SJSA1 (cell line): Measurements from ENCODE around the gene RAP1GAP2. TPM values are rescaled to one million over a fixed set of nuclear protein-coding genes. Genes with fewer than 3 reads are reported as not detected.
A peak's percentile ranks its signal among the peaks of the same experiment; 100 is the strongest.

Experiments
- DNase-seq, 2 experiments: peaks; one replicate each; pipeline ENCODE4 v3.0.0-alpha.2; 2015 to 2020; ENCODE audit warnings: low spot score in 2 of 2, low read depth in 1 of 2
- H3K27ac ChIP-seq: fragments of 250-450 bp; sonication (Bioruptor Pico); 2 replicates; pipeline ENCODE4 v1.5.1; 2020; ENCODE audit warnings: mild to moderate bottlenecking, moderate library complexity
- H3K27me3 ChIP-seq: fragments of 250-450 bp; sonication (Bioruptor Pico); replicated peaks from 2 replicates; pipeline ENCODE4 v1.5.1; 2020; ENCODE audit warnings: mild to moderate bottlenecking, moderate library complexity
- H3K36me3 ChIP-seq: fragments of 250-450 bp; sonication (Bioruptor Pico); 2 replicates; pipeline ENCODE4 v1.5.1; 2020; ENCODE audit warnings: mild to moderate bottlenecking
- H3K4me1 ChIP-seq: fragments of 250-450 bp; sonication (Bioruptor Pico); replicated peaks from 2 replicates; pipeline ENCODE4 v1.6.1; 2021; ENCODE audit warnings: mild to moderate bottlenecking
- H3K4me3 ChIP-seq: fragments of 250-450 bp; sonication (Bioruptor Pico); 2 replicates; pipeline ENCODE4 v1.5.1; 2020; ENCODE audit warnings: mild to moderate bottlenecking
- H3K9me3 ChIP-seq: fragments of 250-450 bp; sonication (Bioruptor Pico); replicated peaks from 2 replicates; pipeline ENCODE4 v1.5.1; 2020; ENCODE audit warnings: mild to moderate bottlenecking
- total RNA-seq: library from RNA; depleted of rRNA; stranded (reverse); fragments of >200 nt; shearing (Covaris generic); gene quantifications from 2 replicates; pipeline ENCODE4 v1.2.3, GENCODE V29; 2014

RAP1GAP2 gene
- total RNA-seq, 1 experiment from 2014 or later, result 2.9 TPM

- Histone ChIP-seq H3K4me3 (no peak overlapping the region), H3K4me1 (peaks cover 17% of the 10 kb centered on the region), H3K27ac (no peak overlapping the region), H3K27me3 (no peaks in the 10 kb centered on the region), H3K9me3 (no peaks in the 10 kb centered on the region), H3K36me3 (no peaks in the 10 kb centered on the region)
- DNase-seq, result no peak
Observed at GRCh38 chr17:3005696-3006095, 209.5 kb downstream of the RAP1GAP2 start.

GRCh38 chr17:3006801-3007200 lies 210.6 kb downstream of the RAP1GAP2 start:
- Histone ChIP-seq H3K9me3 (no peaks in the 10 kb centered on the region), H3K36me3 (no peaks in the 10 kb centered on the region), H3K4me3 (no peak overlapping the region), H3K27me3 (no peaks in the 10 kb centered on the region), H3K27ac (no peak overlapping the region), H3K4me1 (peaks cover 17% of the 10 kb centered on the region)
- DNase-seq, result no peak

- H3K4me3 ChIP-seq, result no peak overlapping the region
- no peaks in the 10 kb centered on the region for H3K36me3 ChIP-seq
- H3K27me3 ChIP-seq, result no peaks in the 10 kb centered on the region
- no peak overlapping the region for H3K27ac ChIP-seq
- H3K9me3 ChIP-seq, result no peaks in the 10 kb centered on the region
- no peak for DNase-seq
- peaks cover 17% of the 10 kb centered on the region for H3K4me1 ChIP-seq
Observed at GRCh38 chr17:3007651-3008121, 211.4 kb downstream of the RAP1GAP2 start.

GRCh38 chr17:3008336-3009288 lies 212.4 kb downstream of the RAP1GAP2 start:
- H3K27ac ChIP-seq, result no peak overlapping the region
- no peaks in the 10 kb centered on the region for H3K36me3 ChIP-seq
- no peak overlapping the region for H3K4me3 ChIP-seq
- peaks cover 14% of the 10 kb centered on the region for H3K4me1 ChIP-seq
- no peak for DNase-seq
- H3K9me3 ChIP-seq, result no peaks in the 10 kb centered on the region
- H3K27me3 ChIP-seq, result no peaks in the 10 kb centered on the region

GRCh38 chr17:3009411-3009920 lies 213.2 kb downstream of the RAP1GAP2 start:
- Histone ChIP-seq H3K4me3 (no peak overlapping the region), H3K36me3 (no peaks in the 10 kb centered on the region), H3K27me3 (no peaks in the 10 kb centered on the region), H3K9me3 (no peaks in the 10 kb centered on the region), H3K27ac (no peak overlapping the region), H3K4me1 (peaks cover 6% of the 10 kb centered on the region)
- DNase-seq, result no peak

GRCh38 chr17:3011891-3012290 lies 215.7 kb downstream of the RAP1GAP2 start:
- H3K9me3 ChIP-seq, result no peaks in the 10 kb centered on the region
- no peak overlapping the region for H3K27ac ChIP-seq
- no peaks in the 10 kb centered on the region for H3K36me3 ChIP-seq
- no peaks in the 10 kb centered on the region for H3K4me1 ChIP-seq
- no peaks in the 10 kb centered on the region for H3K27me3 ChIP-seq
- DNase-seq, result no peak
- H3K4me3 ChIP-seq, result no peak overlapping the region

- no peak overlapping the region for H3K4me3 ChIP-seq
- H3K36me3 ChIP-seq, result no peaks in the 10 kb centered on the region
- H3K4me1 ChIP-seq, result no peaks in the 10 kb centered on the region
- DNase-seq, result peak; percentile 38 to 60
- H3K27me3 ChIP-seq, result no peaks in the 10 kb centered on the region
- no peak overlapping the region for H3K27ac ChIP-seq
- no peaks in the 10 kb centered on the region for H3K9me3 ChIP-seq
Observed at GRCh38 chr17:3012926-3013581, 216.8 kb downstream of the RAP1GAP2 start.

- Histone ChIP-seq H3K9me3 (no peaks in the 10 kb centered on the region), H3K27me3 (no peaks in the 10 kb centered on the region), H3K36me3 (no peaks in the 10 kb centered on the region), H3K4me3 (no peak overlapping the region), H3K27ac (no peak overlapping the region), H3K4me1 (no peaks in the 10 kb centered on the region)
- DNase-seq, result no peak
Observed at GRCh38 chr17:3015890-3016289, 219.7 kb downstream of the RAP1GAP2 start.

- H3K27ac ChIP-seq, result no peak overlapping the region
Observed at GRCh38 chr17:3017936-3018335, 221.7 kb downstream of the RAP1GAP2 start.

GRCh38 chr17:3019761-3020160 lies 223.5 kb downstream of the RAP1GAP2 start:
- Histone ChIP-seq H3K9me3 (peaks cover 6% of the 10 kb centered on the region), H3K4me3 (no peak overlapping the region), H3K27ac (no peak overlapping the region), H3K36me3 (no peaks in the 10 kb centered on the region), H3K4me1 (no peaks in the 10 kb centered on the region), H3K27me3 (no peaks in the 10 kb centered on the region)
- no peak for DNase-seq

More at GRCh38 chr17:3017936-3018335, 221.7 kb downstream of the RAP1GAP2 start:
- Histone ChIP-seq H3K9me3 (peaks cover 3% of the 10 kb centered on the region), H3K4me1 (no peaks in the 10 kb centered on the region), H3K4me3 (no peak overlapping the region), H3K36me3 (no peaks in the 10 kb centered on the region), H3K27me3 (no peaks in the 10 kb centered on the region)
- no peak for DNase-seq

GRCh38 chr17:3020381-3020780 lies 224.1 kb downstream of the RAP1GAP2 start:
- H3K27me3 ChIP-seq, result no peaks in the 10 kb centered on the region
- no peak overlapping the region for H3K27ac ChIP-seq
- no peak for DNase-seq
- peaks cover 6% of the 10 kb centered on the region for H3K9me3 ChIP-seq
- no peaks in the 10 kb centered on the region for H3K36me3 ChIP-seq
- no peak overlapping the region for H3K4me3 ChIP-seq
- H3K4me1 ChIP-seq, result no peaks in the 10 kb centered on the region

GRCh38 chr17:3022197-3022596 lies 226.0 kb downstream of the RAP1GAP2 start:
- Histone ChIP-seq H3K36me3 (no peaks in the 10 kb centered on the region), H3K27me3 (no peaks in the 10 kb centered on the region), H3K4me1 (no peaks in the 10 kb centered on the region), H3K4me3 (no peak overlapping the region), H3K27ac (no peak overlapping the region), H3K9me3 (peaks cover 6% of the 10 kb centered on the region)
- no peak for DNase-seq

GRCh38 chr17:3024346-3024745 lies 228.1 kb downstream of the RAP1GAP2 start:
- DNase-seq, result no peak
- Histone ChIP-seq H3K9me3 (peaks cover 6% of the 10 kb centered on the region), H3K4me3 (no peak overlapping the region), H3K36me3 (no peaks in the 10 kb centered on the region), H3K4me1 (no peaks in the 10 kb centered on the region), H3K27me3 (no peaks in the 10 kb centered on the region), H3K27ac (no peak overlapping the region)
